Lower leg skin (tissue), 3 donors: Measurements from ENCODE around the gene ZFP62.

Experiments
- POLR2A ChIP-seq, 2 donors: fragments of 450-650 bp; IDR thresholded peaks; one replicate each; pipeline ENCODE4 v1.6.1; 2016 to 2017; ENCODE audit warnings: antibody characterized with exemption in 2 of 2, mild to moderate bottlenecking in 1 of 2, moderate library complexity in 1 of 2
- TF ChIP-seq, protein P1 (sequence below), 3 donors: fragments of 450-650 bp; IDR thresholded peaks; one replicate each; pipeline ENCODE4 v1.5.1; 2016; ENCODE audit warnings: antibody characterized with exemption in 3 of 3, mild to moderate bottlenecking in 3 of 3, moderate library complexity in 2 of 3

GRCh38 chr5:180808461-180809000, 52.5 kb downstream of the ZFP62 start:
- TF ChIP-seq, protein P1, sequence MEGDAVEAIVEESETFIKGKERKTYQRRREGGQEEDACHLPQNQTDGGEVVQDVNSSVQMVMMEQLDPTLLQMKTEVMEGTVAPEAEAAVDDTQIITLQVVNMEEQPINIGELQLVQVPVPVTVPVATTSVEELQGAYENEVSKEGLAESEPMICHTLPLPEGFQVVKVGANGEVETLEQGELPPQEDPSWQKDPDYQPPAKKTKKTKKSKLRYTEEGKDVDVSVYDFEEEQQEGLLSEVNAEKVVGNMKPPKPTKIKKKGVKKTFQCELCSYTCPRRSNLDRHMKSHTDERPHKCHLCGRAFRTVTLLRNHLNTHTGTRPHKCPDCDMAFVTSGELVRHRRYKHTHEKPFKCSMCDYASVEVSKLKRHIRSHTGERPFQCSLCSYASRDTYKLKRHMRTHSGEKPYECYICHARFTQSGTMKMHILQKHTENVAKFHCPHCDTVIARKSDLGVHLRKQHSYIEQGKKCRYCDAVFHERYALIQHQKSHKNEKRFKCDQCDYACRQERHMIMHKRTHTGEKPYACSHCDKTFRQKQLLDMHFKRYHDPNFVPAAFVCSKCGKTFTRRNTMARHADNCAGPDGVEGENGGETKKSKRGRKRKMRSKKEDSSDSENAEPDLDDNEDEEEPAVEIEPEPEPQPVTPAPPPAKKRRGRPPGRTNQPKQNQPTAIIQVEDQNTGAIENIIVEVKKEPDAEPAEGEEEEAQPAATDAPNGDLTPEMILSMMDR (IDR thresholded peaks at IDR 0.05), result no peak
- TF ChIP-seq POLR2A (IDR thresholded peaks at IDR 0.05), result no peak
